ENCODE measurements around the gene TM4SF1. TPM values are rescaled to one million over a fixed set of nuclear protein-coding genes. Genes with fewer than 3 reads are reported as not detected.
"Not testable (repeated sequence)": the region's sequence is repeated elsewhere in the genome, so short reads cannot be mapped to it uniquely, and the experiment has no call there.

TM4SF1 gene
- total RNA-seq, 2 donors from 2014 or later, result not detected

DNA sequence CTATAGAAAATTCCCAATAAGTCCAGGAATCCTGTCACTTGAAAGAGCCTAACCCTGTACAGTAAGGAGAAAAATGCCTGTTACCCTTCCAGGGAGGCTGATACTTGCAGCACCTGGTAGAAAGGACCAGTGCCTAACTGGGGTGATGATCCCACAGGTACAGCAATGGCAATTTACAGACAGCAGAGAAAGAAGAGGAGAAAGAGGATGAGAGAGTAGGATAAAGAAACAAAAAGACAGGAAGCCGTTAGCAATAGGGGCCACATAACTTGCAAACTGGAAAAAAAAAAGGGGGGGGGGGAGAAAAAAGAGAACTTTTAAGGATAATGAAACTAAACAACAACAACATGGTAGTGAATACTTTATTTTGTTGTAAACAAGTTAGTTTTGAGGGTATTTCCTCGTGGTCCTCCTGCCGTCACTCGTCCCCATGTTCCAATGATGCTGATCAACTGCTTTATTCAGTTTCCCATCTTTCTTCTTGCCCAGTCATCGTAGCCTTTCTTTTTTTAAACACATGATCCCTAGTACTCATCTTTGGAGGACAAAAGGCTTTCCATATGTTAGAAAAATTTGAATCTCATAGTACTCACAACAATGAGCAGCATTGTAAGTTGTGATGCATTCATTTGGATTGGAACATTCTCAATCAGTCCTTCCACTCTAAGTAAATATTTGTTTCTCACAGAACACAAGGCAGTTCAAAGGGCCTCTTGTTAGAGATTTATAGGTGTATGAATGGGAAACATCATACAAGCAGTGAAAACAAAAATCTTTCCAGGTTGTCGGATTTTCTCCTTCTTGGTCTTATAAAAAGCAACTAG lies 8.6 kb downstream of the TM4SF1 start:
- ATAC-seq (no peak), DNase-seq (ENCODE audit: low spot score in 2 of 2) (no peak)
- Mint-ChIP-seq H3K27ac (no peak overlapping the region), H3K36me3 (no peaks in the 10 kb centered on the region), H3K9me3 (no peaks in the 10 kb centered on the region)

DNA sequence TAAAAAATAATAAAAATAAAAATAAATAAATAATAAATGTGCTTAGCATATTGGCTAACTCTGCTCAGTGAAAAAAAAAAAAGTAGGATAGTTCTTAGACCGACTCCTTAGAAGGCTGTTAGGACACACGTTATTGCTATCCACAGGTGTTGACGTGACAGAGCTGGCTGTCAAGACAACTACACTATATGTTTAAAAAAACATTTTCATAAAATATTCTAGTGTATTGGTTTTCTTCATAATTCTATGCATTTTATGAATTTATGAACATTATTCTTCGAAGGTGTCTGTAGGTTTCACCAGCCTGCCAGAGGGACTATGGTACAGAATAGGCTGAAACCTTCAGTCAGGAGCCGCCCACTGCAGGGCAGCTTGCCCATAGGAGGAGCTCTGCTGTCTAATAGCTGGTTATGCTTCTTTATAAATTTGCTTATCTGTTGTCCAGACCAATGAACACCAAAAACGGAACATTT lies 9.2 kb downstream of the TM4SF1 start:
- H3K36me3 Mint-ChIP-seq, result no peaks in the 10 kb centered on the region
- ATAC-seq, result no peak
- H3K9me3 Mint-ChIP-seq, result no peaks in the 10 kb centered on the region
- DNase-seq (ENCODE audit: low spot score in 2 of 2), result no peak
- no peak overlapping the region for H3K27ac Mint-ChIP-seq

DNA sequence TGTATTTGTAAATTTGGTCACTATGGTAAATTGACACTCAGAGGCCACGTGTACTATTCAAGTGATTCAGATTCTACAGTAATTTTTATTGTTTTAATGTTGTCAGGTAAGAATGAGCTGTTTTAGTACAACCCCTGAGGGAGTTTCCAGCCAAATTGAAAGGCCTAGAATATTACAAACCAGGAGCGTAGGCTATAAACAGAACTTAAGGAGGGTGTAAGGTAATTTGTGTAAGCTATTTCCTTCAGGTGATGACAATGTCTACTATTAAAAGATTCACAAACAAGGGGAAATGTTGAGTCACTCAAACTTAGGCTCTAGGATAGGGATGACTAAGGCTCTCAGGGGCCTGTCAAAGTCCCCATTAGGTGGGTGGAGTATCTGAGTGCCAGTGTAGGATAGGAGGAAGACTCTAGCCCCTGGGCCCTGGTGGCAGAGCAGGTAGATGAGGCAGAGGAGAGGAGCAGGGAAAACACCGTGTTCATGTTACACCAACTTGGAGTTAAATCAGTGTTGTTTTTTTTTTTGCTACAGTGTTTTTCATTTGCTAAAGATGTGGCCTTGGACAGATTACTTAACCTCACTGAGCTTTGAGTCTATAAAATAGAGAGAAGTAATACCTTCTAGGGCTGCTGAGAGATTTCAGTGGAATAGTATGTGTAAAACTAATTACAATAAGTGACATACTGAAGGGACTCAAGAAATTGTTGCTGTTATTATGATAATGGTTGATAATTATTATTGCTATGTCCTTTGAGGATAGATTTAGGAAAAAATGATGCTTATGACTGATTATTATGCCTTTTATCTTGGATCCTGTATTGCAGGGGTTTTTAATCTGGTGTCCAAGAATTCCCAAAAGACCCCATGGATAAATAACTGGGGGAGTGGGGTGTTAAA lies 10.3 kb downstream of the TM4SF1 start:
- ATAC-seq, result peak; percentile 50 to 95
- peak in 1 of 2 donors; percentile 20 for DNase-seq (ENCODE audit: low spot score in 2 of 2)
- no peaks in the 10 kb centered on the region for H3K9me3 Mint-ChIP-seq
- no peaks in the 10 kb centered on the region for H3K36me3 Mint-ChIP-seq
- H3K27ac Mint-ChIP-seq, result no peak overlapping the region

DNA sequence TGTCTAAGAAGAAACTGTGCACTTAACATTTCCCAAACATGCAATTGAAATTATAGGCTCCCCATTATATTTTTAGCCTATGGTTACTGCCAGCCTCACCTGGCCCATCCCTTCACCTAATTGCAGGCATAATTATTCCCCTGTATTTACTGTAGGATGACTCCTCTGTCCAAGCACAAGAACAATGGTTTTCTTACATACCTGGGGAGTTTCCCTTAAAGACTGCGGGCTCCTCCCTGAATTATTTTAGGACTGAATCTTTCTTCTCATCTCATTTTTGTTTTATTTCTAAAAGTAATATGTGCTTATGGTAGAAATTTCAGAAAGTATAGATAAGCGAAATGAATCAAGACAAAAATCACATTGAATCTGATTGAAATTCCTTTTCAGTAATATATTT lies 11.4 kb downstream of the TM4SF1 start:
- H3K36me3 Mint-ChIP-seq, result no peaks in the 10 kb centered on the region
- DNase-seq (ENCODE audit: low spot score in 2 of 2), result no peak
- no peak overlapping the region for H3K27ac Mint-ChIP-seq
- ATAC-seq, result no peak
- H3K9me3 Mint-ChIP-seq, result no peaks in the 10 kb centered on the region

DNA sequence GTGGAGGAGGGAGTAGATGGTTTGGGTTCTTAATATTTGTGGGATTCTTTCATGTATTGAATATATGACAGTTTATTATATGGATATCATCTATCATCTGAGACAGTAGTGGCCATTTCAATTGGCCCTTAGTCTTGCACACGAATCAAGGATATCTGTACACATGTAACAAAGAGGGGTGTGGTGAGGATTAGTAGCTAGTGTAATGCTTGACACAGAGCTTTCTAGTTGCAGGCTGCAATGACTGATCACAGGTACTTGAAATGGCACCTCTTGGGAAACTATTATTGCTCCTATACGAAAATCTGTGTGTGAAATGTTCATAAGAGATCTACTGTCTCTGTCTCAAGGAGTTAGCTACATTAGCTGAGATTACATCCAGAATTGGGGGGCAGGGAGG lies 12.8 kb downstream of the TM4SF1 start:
- ATAC-seq (no peak), DNase-seq (ENCODE audit: low spot score in 2 of 2) (no peak)
- no peaks in the 10 kb centered on the region for H3K9me3 Mint-ChIP-seq
- H3K36me3 Mint-ChIP-seq, result no peaks in the 10 kb centered on the region
- H3K27ac Mint-ChIP-seq, result no peak overlapping the region

DNA sequence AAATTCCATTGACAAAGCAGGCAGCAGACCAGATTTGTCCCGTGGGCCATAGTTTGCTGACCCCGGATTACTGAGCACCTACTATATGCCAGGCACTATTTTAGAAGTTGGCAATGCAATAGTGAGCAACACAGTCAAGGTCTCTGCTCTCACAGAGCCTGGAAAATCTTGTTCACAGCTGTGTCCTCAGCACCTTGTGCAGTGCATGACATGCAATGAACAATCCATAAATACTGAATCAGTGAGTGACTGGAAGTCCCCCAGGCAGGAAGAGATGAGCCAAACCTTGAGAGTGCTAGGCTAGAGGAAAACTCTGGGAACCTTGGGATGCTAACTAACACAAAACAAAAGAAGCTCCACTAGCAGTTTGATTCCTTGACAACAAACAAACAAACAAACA lies 14.4 kb downstream of the TM4SF1 start:
- Mint-ChIP-seq H3K36me3 (no peaks in the 10 kb centered on the region), H3K9me3 (no peaks in the 10 kb centered on the region), H3K27ac (no peak overlapping the region)
- ATAC-seq, result no peak
- DNase-seq (ENCODE audit: low spot score in 2 of 2), result no peak

DNA sequence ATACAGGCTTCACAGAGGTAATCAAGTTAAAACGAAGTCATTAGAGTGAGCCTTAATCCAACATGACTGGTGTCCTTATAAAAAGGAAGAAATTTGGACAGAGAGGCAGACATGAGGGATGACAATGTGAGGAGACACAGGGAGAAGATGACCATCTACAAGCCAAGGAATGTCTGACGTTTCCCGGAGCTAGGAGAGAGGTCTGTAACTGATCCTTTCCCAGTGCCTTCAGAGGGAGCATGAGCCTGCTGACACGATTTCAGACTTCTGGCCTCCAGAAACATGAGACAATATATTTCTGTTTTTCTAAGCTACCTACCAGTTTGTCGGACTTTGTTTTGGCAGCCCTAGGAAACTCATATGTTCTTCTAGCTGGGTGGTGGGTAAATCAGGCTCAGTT lies 15.1 kb downstream of the TM4SF1 start:
- ATAC-seq (no peak), DNase-seq (ENCODE audit: low spot score in 2 of 2) (no peak)
- Mint-ChIP-seq H3K27ac (no peak overlapping the region), H3K9me3 (no peaks in the 10 kb centered on the region), H3K36me3 (no peaks in the 10 kb centered on the region)

DNA sequence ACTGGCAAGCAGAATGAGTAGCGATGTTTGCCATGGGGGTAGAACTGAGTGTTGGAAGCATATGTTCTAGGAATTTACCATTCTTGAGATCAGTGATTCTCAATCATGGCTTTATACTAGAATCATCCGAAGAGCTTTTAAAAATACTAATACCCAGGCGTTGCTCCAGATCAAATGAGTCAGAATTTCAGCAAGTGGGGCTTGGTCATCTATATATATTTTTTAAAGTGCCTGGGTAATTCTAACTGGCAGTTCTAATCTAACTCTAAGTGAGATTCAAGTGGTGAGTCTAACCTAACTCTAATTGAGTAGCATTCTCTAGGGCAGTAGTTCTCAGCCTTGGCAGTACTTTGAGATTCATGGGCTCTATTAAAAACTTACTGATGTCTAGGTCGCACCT lies 20.8 kb downstream of the TM4SF1 start:
- DNase-seq (ENCODE audit: low spot score in 2 of 2) (no peak), ATAC-seq (no peak)
- Mint-ChIP-seq H3K27ac (no peak overlapping the region), H3K9me3 (no peaks in the 10 kb centered on the region), H3K36me3 (no peaks in the 10 kb centered on the region)

DNA sequence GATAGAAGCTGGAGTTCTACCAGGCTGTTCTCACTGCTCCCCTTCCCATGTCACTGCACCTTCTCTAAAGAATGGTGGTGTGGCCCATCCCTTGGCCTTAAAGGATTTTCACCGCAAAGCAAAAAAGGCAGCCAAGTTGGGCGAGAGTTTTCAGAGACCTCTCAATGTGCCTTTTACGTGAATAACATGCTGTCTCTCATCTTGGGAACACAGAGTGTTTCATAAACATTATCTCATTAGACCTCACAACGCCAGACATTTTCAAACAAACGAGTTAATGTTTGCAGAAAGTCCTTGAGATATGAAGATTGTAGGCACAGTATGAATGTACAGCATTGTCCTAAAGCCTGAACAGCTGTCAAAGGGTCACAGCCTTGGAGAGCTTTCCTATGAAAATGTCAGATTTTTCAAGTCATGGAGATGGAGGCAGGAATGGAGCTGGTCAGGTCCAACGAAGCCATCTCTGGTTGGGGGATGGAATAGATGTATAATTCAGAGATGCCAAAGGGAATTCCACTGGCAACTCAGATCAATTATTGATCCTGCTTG lies 21.3 kb downstream of the TM4SF1 start:
- no peaks in the 10 kb centered on the region for H3K9me3 Mint-ChIP-seq

DNA sequence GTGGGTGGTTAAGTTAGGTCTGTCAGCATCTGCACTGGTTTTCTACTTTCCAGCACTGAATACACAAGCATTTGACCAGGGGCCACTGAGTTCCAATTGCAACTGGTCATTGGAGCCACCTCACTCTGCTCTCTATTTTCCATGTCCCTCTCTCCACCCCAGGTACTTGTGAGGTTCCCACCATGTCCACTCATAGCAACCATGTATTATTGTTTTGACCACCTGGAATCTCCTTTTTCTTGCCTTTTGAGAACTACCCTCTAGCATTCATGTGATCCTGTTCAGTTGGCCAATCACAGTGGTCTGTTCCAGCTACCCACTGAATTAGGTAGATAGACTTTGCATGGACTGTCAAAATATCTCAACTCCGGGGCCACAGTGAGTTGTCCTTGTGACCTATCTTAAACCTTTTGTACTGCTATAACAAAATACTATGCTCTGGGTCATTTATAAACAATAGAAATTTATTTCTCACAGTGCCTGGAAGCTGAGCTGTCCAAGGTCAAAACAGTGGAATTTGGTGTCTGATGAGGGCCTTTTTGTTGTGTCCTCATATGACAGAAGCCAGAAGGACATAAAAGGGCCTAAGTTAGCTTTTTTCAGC lies 23.8 kb downstream of the TM4SF1 start:
- ATAC-seq (no peak), DNase-seq (ENCODE audit: low spot score in 2 of 2) (no peak)
- H3K9me3 Mint-ChIP-seq, result no peaks in the 10 kb centered on the region
- H3K27ac Mint-ChIP-seq, result no peak overlapping the region
- no peaks in the 10 kb centered on the region for H3K36me3 Mint-ChIP-seq

More for the DNA sequence above, 21.3 kb downstream of the TM4SF1 start:
- Mint-ChIP-seq H3K36me3 (no peaks in the 10 kb centered on the region), H3K27ac (no peak overlapping the region)
- ATAC-seq (no peak), DNase-seq (ENCODE audit: low spot score in 2 of 2) (no peak)

DNA sequence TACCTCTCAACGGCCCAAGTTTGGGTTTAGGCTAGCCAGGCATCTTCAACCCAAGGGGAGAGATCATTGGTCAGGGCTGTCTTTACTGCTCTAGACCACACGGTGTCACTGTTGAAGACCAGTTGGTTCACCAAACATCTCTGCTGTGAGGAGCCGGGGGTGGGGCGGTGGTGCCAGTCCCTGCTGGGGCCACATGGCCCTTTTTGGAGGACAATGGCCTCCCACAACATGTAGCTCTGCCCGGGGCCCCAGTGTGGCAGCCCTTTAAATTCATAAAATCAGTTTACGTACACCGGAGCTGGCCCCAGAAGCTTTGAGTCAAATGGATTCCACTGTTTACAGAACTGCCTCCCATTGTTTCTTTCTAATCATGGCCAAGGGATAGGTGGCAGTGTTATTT lies 24.9 kb downstream of the TM4SF1 start:
- DNase-seq (ENCODE audit: low spot score in 2 of 2) (peak in 1 of 2 donors; percentile 23), ATAC-seq (peak; percentile 45 to 81)
- Mint-ChIP-seq H3K36me3 (no peaks in the 10 kb centered on the region), H3K9me3 (no peaks in the 10 kb centered on the region), H3K27ac (no peak overlapping the region)

DNA sequence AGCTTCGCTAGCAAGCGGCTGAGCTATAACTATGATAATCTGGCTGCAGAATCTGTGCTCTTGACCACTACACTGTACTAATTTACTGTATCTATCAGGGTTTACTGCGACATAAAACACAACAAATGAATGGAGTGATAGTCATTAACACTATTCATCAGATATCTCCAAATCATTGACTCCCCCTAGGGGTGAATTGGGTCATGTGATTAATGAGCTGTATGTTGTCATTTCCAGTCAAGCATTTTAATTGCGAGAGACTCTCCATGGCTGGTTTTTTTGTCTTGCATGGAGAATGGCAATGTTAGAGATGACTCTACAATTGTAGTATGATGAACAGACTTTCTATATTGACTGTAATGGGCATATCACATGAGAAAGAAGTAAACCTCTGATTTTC lies 33.5 kb downstream of the TM4SF1 start:
- DNase-seq (ENCODE audit: low spot score in 2 of 2) (no peak), ATAC-seq (no peak)
- no peak overlapping the region for H3K27ac Mint-ChIP-seq
- H3K36me3 Mint-ChIP-seq, result no peaks in the 10 kb centered on the region
- no peaks in the 10 kb centered on the region for H3K9me3 Mint-ChIP-seq

DNA sequence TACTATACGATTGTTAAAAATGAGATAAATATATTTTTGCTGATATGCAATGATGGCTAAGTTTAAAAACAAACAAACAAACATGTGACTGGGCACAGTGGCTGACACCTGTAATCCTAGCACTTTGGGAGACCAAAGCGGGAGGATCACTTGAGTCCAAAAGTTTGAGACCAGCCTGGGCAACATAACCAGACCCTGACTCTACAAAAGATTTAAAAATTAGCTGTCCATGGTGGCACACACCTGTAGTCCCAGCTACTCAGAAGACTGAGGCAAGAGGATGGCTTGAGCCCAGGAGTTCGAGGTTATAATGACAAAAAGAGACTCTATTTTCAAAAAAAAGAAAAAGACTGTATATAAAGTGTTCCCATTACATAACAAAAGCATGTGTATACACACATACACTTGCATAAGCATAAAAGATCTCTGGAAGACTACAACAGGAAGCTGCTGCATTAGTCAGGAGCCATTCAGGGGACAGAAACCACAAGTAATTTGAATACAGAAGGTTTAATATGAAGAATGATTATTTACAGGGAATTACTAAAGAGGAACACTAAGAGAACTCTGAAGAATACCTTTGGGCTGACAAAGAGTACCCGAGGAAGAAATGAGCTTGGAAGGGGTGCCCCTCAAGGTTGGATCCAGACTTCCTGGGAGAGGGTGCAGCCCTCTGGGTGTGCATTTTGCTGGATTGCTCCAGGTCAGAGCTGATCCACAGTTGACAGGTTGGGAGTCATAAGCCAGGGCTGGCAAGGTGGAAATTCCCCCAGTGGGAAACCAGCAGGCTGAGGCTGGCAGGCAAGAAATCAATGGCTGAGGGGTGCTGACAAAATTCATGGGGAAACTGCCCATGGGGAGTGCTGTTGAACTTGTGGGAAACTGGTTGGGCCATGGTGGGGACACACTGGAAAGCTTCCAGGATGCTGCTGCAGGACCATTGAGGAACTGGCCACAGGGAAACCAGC lies 34.8 kb downstream of the TM4SF1 start:
- ATAC-seq (no peak), DNase-seq (ENCODE audit: low spot score in 2 of 2) (no peak)
- Mint-ChIP-seq H3K9me3 (no peaks in the 10 kb centered on the region), H3K36me3 (no peaks in the 10 kb centered on the region), H3K27ac (no peak overlapping the region)

DNA sequence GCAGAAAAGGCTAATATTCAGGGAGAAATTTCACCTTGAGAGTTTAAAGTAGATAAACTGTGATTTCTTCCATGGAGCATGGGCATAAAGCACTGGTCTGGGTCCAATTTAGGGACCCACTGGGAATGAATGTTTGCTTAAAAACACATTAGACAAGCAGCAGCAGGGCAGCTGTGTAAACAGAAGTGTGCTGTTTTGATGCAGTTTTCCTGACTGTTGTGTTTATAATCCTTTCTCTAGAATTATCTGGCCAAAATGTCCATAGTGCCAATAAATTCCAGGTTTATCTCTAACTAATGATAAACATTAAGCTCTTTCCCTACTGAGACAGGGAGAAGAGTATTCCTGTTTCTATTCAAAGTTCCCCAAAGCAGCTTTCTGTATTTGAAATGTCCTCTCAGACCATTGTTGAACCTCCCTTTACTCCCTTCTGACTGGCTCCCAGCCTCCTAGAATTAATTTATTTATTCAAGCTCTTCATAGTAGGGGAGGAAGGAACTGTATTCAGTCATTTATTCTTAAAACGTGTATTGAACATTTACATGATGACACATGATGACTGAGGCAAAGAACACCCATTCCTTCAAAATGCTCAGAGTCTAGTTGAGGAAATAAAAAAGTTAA lies 37.0 kb downstream of the TM4SF1 start:
- no peak for ATAC-seq
- DNase-seq (ENCODE audit: low spot score in 2 of 2), result no peak
- H3K36me3 Mint-ChIP-seq, result no peaks in the 10 kb centered on the region
- H3K9me3 Mint-ChIP-seq, result no peaks in the 10 kb centered on the region
- no peak overlapping the region for H3K27ac Mint-ChIP-seq

DNA sequence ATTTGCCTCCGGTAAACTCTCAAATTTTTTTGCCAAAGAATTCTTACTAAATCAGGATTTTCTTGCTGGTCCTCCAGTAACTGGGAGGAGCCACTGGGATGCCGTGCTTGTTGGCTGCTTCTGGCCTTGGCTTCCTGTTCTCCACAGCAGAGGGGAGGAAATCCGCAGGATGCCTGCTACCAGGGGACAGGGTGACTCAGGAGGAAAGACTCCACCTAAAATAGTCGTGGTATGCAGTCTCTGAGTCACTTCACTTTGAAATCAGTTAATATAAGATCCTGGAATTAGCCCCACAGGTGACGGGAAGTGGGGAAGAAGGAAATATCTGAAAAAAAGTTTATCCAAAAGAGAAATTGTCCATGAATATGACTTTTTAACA lies 37.5 kb downstream of the TM4SF1 start:
- DNase-seq (ENCODE audit: low spot score in 2 of 2) (no peak), ATAC-seq (no peak)
- Mint-ChIP-seq H3K9me3 (no peaks in the 10 kb centered on the region), H3K27ac (no peak overlapping the region), H3K36me3 (no peaks in the 10 kb centered on the region)

DNA sequence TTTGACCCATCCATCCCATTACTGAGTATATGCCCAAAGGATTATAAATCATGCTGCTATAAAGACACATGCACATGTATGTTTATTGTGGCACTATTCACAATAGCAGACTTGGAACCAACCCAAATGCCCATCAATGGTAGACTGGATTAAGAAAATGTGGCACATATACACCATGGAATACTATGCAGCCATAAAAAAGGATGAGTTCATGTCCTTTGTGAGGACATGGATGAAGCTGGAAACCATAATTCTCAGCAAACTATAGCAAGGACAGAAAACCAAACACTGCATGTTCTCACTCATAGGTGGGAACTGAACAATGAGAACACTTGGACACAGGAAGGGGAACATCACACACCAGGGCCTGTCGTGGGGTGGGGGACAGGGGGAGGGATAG lies 40.0 kb downstream of the TM4SF1 start:
- not testable (repeated sequence) for ATAC-seq; H3K27ac Mint-ChIP-seq; H3K36me3 Mint-ChIP-seq; H3K9me3 Mint-ChIP-seq; DNase-seq (ENCODE audit: low spot score in 2 of 2)
